ENCODE data around the gene CLDN14. TPM values are rescaled to one million over a fixed set of nuclear protein-coding genes. Genes with fewer than 3 reads are reported as not detected.

Gene CLDN14
- total RNA-seq, 1 experiment from 2014 or later, result not detected

DNA sequence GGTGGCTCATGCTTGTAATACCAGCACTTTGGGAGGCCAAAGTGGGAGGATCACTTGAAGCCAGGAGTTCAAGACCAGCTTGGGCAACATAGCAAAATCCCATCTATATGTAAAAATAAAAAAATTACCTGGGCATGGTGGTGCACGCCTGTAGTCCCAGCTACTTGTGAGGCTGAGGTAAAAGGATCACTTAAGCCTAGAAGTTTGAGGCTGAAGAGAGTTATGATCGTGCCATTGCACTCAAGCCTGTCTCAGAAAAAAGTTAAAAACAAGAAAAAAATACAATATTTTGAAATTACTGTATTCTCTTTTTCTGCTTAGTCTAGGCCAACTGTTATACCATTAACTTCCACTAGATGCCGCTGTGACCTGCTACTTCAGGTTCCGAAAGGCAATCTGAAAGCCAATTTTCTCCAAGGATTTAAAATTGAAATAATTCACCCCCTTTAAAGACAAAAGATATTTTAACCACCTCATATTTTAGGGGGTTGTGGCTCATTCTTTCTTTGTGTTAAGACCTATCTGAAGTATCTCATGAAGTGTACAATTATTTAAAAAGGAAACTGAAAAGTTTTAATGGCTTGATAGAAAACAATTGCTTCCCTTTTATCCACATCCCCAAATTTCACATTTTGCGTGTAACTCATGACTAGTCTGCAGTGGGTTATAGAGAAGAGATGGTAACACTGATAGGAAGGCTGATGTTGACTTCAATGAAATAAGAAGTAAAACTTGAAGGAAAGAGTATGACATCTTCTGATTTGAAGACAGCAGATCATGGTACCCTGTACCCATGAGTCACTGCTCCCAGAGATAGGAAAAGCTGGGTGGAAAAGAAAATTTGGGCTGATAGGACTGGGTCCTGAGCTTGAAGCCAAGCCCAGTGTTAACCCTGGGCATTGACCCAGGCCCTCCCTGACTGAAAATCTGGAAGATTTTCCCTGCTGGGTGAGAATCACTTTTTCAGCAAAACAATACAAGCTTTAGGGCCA, 24.4 kb upstream of the CLDN14 start:
- in situ Hi-C loops (cut with HindIII; ENCODE audit: low pct_unique_long_range_greater_than_20kb, low sequenced_read_pairs), result no loop called here
- DNase-seq (ENCODE audit: low read depth), result peak; percentile 25

DNA sequence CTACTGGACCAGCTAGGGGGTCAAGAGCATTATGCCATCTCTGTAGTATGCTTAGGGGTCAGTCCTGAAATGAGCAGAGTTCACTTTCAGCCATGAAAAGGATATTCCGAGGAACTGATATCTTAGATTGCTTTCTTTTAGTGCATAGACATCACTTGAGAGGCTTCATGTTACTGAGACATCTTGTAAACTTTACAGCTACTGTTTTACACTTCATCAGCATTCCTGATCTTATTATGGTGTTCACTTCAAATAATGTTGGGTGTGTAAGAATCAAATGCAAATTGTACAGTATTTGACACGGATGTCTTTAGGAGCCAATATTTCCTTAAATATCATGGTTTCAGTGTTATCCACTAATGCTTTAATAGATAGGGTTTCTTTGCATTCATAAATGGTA, 22.4 kb upstream of the CLDN14 start:
- in situ Hi-C loops (cut with HindIII; ENCODE audit: low pct_unique_long_range_greater_than_20kb, low sequenced_read_pairs), result no loop called here
- no peak for DNase-seq (ENCODE audit: low read depth)

DNA sequence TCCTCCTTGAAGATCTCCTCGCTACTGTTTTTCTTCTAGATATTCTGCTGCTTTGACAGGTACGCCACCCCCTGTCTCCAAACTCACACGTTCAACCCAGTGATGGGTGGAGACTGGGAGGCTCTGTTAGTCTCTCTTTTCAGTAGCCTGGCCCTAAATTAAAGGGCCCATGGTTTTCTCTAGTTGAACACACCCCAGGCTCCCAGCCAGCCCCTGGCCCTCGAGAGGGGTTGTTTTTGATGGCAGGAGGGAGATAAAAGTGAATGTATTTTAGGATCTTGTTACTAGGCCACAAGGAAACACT, 21.6 kb upstream of the CLDN14 start:
- DNase-seq (ENCODE audit: low read depth), result no peak
- in situ Hi-C loops (cut with HindIII; ENCODE audit: low pct_unique_long_range_greater_than_20kb, low sequenced_read_pairs), result no loop called here

DNA sequence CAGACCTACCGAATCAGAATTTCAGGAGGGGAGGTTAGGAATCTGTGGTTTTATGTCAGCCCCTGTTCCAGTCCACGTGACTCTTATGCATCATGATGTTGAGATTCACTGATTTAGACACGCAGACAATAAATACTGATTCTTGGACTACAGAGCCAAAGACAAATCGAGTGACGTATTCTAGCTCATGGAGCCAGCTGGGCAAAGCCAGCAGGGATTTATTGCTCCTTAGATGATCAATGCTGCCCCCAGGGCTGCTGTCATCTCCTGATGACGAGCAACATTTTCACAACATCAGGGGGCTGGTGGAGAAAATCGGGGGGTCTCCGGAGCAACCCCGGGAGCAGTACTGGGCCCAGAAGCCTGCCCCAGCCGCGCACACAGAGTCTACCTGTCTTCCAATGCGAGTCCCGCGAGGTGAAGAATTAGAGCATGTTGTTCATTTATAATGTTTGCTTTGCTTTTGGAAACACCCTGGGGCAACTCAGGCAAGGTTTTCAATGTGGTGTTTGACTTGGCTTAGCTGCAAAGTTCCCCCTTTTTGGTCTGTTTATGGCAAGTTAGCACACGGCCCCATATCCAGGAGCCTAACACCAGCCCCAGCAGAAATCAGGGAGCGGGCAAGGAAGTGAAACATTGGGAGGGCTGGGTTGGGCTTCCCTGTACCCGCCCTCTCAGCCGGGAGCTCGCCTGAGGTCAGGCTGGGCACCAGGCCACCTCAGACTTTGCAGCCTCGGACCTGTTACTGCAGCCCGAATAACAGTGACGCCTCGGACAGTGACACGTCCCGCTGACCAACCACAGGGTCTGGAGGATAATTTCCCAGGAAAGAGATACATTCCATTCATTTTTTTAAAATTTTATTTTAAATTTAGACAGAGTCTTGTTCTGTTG, 19.9 kb upstream of the CLDN14 start:
- in situ Hi-C loops (cut with HindIII; ENCODE audit: low pct_unique_long_range_greater_than_20kb, low sequenced_read_pairs), result no loop called here

DNA sequence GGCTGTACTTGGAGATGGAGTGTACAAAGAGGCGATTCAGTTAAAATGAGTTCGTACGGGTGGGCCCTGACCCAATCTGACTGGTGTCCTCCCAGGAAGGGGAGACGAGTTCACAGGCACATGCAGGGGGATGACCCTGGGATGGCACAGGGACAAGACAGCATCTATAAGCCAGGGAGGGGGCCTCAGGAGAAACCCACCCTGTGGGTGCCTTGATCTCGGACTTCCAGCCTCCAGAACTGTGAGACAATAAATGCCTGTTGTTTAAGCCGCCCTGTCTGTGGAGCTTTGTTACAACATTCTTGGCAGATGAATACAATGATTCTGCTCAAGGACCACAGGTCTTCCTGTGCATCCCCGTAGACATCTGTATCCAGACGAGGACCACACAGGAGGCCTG, 14.6 kb upstream of the CLDN14 start:
- DNase-seq (ENCODE audit: low read depth), result no peak
- in situ Hi-C loops (cut with HindIII; ENCODE audit: low pct_unique_long_range_greater_than_20kb, low sequenced_read_pairs), result no loop called here

More for the DNA sequence above, 19.9 kb upstream of the CLDN14 start:
- DNase-seq (ENCODE audit: low read depth), result no peak

DNA sequence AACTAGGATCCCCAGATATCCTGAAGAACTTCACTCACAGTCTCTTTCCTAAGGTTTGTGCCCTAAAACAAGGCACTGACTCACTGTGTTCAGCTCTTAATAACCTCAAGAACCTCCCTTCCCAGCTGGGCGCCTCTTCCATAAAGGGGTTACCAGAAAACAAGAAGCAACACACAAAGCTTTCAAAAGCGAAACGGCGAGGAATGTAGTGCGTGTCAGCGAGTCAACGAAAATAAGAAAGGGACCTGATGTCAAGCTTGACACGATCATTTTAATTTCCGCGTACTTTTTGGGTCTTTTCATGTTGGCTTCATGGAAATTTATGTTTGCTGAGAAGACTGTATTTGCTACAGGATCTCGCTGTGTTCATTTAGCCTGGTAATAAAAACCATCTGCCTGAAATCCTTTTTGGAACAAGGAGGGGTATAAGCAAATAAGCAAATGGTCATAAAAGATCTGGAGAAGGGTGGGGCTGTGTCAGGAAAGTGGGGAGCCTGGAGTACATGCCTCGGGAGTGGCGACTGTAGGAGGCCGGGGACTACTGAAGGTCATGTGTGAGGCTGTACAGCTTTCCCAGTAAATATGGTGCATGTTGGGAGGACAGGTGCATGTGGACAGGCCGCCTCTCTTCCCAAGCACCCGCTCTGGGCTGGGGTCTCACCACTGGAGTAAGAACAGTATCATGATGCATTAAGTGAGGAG, 11.4 kb upstream of the CLDN14 start:
- in situ Hi-C loops (cut with HindIII; ENCODE audit: low pct_unique_long_range_greater_than_20kb, low sequenced_read_pairs), result no loop called here

DNA sequence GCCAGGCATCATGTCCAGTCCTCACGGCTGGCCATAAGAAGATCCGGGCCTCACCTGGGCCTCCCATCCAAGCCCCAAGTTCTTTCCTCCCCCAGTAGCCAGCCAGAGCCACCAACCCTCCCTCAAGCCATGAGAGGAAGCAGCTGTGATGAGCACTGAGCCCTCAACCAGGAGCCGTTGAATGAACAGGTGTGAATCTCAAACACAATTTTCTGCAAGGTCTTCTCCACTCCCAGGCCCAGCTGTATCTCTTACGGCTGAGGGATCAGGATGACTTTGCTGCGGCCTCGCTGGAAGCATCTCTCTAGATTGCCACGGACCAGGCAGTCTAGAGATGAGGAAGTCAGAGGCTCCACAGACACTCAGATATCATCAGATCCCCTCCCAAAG, 9.8 kb upstream of the CLDN14 start:
- in situ Hi-C loops (cut with HindIII; ENCODE audit: low pct_unique_long_range_greater_than_20kb, low sequenced_read_pairs), result no loop called here
- DNase-seq (ENCODE audit: low read depth), result no peak

More for the DNA sequence above, 11.4 kb upstream of the CLDN14 start:
- DNase-seq (ENCODE audit: low read depth), result no peak

DNA sequence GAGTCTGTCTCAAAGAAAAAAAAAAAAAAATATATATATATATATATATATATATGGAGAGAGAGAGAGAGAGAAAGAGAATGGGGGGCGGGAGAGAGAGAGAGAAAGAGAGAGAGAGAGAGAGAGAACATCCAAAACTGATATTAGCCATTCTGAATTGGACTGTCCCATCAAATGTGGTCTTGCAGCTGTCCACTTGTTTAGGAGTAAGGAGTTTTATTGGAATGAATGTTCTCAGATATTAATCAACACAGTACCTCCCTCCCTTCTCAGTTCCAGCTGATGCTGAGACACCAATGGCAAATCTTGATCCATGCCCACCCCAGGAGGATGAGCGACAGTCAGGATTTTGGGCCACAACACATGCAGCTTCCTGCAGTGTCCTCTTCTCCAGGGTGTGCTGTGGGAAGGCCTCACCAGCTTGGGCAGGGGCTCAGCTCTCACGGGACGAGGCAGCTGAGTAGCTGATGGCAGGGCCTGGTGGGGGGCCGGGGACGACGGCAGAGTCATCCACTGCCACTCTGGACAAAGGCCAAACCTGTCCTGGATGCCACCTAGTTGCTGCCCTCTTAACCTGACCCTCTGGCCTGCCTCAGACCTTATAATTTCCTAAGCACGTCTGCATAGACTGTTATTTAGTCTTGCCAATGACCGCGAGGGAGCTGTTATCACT, 9.3 kb upstream of the CLDN14 start:
- in situ Hi-C loops (cut with HindIII; ENCODE audit: low pct_unique_long_range_greater_than_20kb, low sequenced_read_pairs), result no loop called here
- DNase-seq (ENCODE audit: low read depth), result no peak

DNA sequence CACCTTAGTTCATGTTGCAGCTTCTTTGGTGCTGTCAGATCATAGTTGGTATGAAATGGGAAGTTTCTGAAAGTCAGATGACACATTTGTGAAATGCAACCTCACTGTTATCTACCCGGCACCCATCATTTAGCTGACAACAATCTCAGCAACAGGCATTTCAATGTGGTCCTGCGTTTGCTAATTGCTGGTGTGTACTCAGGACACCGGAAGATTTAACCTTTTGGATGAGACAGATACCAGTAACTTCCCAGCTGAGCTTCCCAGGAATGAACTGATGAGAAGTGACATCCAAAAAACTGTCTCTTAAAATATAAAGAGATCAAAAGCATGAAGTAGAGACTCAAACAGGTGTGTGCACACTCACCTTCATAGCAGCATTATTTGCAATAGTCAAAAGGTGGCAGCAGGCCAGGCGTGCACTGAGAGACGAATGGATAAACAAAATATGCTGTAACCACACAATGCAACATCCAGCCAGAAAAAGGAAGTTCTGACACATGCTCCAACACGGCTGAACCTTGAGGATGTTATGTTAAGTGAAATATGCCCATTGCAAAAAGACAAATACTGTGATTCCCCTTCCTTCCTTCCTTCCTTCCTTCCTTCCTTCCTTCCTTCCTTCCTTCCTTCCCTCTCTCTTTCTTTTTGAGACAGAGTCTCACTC, 7.9 kb upstream of the CLDN14 start:
- DNase-seq (ENCODE audit: low read depth), result no peak
- in situ Hi-C loops (cut with HindIII; ENCODE audit: low pct_unique_long_range_greater_than_20kb, low sequenced_read_pairs), result no loop called here

DNA sequence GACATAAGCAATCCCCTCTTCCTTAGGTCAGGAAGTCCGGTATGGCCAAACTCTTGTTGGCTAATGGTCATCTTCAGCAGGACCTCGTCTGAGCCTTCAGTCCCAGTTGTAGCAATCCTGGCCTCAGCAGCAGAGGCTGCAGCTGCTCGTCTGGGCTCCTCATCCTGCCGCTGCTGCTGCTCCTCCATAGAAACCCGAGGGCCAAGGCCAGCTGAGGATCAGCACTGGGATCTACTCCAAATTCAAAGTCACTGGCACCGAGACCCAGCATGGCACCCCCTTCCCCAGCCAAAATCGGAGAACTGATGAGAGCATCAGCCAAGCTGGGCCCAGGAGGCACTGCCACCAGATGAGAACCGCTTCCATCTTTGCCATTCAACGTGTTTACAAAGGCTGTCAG, 6.3 kb upstream of the CLDN14 start:
- no peak for DNase-seq (ENCODE audit: low read depth)
- in situ Hi-C loops (cut with HindIII; ENCODE audit: low pct_unique_long_range_greater_than_20kb, low sequenced_read_pairs), result no loop called here

DNA sequence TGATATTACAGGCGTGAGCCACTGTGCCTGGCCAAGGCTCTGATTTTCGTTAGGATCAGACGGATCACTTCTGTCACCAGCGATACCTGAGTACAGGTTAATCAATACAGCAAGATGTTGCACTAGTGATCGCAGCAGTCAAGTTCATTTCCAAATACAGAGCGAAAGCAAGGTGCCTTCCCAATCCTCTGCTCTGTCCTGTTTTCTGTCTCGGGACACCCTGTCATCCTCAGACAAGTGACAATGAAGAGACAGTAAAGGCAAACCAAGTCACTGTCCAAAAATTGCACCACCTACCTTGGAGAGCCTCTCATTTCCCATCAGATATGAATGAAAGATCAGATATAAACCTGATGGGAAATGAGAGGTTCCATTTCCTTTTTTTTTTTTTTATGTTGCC, 5.6 kb upstream of the CLDN14 start:
- DNase-seq (ENCODE audit: low read depth), result no peak
- in situ Hi-C loops (cut with HindIII; ENCODE audit: low pct_unique_long_range_greater_than_20kb, low sequenced_read_pairs), result no loop called here

DNA sequence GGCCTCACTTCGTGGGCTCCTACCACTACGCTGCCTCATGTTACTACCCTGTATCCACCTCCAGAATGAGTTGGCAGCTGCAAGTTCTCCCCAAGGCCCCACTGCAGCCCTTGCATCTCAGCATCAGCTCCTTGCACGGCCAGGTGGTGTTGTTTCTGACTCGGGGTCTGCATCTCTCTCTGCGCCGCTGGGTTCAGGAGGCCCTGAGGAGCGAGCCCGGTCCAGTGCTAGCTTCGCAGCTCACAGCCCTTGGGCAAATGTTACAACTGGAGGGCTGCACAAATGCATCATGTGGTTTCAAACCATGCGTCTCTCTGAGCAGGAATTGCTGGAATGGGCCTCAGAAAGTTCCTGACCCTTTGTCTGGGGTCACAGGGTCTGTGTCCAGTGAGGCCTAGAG, 3.2 kb upstream of the CLDN14 start:
- DNase-seq (ENCODE audit: low read depth), result no peak
- in situ Hi-C loops (cut with HindIII; ENCODE audit: low pct_unique_long_range_greater_than_20kb, low sequenced_read_pairs), result no loop called here

DNA sequence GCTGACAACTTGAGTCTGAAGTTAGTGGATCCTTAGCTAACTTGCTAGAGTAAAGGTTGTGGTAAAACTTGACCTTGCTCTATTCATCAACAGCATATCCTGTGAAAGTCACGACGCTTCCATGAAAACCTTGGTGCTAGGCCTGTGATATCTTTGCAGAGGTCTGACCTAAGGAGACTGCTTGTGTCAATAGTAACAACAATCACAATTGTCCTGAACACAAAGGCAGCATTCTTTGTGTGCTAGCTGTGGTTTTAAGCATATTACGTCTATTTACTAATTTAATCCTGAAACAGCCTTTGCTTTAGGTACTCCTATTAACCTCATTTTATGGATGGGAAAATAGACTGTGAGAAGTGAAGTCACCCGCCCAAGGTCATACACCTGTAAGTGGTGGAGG, 2.8 kb upstream of the CLDN14 start:
- in situ Hi-C loops (cut with HindIII; ENCODE audit: low pct_unique_long_range_greater_than_20kb, low sequenced_read_pairs), result no loop called here
- DNase-seq (ENCODE audit: low read depth), result no peak

DNA sequence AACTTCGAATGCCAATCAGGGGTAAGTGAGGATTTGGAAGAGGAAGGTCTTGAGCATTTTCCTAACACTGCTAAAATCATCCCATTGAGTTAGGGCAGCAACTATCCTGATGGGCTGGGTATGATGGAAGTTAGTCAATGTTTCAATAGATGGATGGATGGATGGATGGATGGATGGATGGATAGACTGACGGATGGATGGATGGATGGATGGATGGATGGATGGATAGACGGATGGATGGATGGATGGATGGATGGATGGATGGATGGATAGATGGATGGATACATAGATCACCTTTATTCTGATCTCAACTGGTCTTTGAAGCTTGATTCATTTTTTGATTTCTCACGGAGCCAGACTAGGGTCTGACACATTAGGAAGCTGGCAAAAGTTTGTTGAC, 2.3 kb upstream of the CLDN14 start:
- in situ Hi-C loops (cut with HindIII; ENCODE audit: low pct_unique_long_range_greater_than_20kb, low sequenced_read_pairs), result no loop called here

DNA sequence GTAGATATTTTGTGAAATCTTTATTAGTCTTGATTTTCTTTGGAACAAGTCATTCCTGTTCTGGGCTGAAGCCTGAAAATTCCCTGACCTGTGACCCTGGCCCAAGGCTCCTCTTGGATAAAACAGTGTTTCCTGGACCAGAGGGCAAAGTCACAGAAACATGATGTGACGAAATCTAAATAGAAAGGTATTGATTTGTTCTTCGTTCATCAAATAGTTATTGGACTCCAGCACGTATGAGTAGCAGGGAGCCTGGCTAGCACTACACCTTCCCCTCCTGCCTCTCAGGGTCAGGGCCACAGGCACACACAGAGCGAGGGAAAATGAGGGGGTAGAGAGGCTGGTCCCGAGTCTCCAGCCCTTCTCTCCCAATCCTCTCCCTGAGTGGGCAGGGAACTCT, 1.7 kb upstream of the CLDN14 start:
- in situ Hi-C loops (cut with HindIII; ENCODE audit: low pct_unique_long_range_greater_than_20kb, low sequenced_read_pairs), result no loop called here
- no peak for DNase-seq (ENCODE audit: low read depth)

More for the DNA sequence above, 2.3 kb upstream of the CLDN14 start:
- DNase-seq (ENCODE audit: low read depth), result no peak

DNA sequence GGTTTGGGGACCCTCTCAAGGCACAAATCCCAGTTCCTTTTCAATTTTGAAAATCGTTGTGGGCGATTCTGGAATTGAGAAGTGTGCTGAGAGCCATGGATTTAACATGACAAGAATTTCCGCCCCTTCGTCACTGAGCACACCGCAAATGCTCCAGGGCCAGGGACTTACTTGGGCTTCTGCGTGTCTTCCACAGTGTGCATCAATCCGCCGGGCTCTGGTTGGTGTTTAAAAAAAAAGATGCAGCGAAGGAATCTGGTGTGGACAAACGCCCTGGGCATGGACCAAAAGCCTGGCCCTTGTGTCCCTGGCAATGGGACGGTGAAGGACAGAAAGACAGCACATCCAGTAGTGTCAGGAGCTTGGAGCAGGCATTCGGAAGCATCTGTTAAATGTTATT, 696 bp upstream of the CLDN14 start:
- no peak for DNase-seq (ENCODE audit: low read depth)
- in situ Hi-C loops (cut with HindIII; ENCODE audit: low pct_unique_long_range_greater_than_20kb, low sequenced_read_pairs), result no loop called here

DNA sequence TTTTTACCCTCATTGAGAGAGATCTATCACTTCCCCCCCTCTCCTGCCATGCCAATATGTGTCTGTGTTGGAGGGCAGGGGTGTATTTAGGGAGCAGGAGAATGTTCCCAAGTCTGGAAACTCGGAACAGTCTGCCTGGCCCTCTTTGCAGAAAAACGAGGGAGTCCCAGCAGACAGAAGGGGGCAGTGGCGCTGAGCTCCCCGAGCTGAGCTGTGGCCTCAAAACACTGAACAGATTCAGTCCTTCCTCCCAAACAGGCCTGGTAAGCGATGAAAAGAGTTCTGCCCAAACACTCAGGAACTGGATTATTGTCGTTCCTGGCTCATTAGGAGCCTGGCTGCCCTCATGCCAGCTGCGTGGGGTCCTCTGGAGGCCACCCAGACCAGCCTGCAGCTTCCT, 981 bp downstream of the CLDN14 start:
- DNase-seq (ENCODE audit: low read depth), result no peak
- in situ Hi-C loops (cut with HindIII; ENCODE audit: low pct_unique_long_range_greater_than_20kb, low sequenced_read_pairs), result no loop called here

DNA sequence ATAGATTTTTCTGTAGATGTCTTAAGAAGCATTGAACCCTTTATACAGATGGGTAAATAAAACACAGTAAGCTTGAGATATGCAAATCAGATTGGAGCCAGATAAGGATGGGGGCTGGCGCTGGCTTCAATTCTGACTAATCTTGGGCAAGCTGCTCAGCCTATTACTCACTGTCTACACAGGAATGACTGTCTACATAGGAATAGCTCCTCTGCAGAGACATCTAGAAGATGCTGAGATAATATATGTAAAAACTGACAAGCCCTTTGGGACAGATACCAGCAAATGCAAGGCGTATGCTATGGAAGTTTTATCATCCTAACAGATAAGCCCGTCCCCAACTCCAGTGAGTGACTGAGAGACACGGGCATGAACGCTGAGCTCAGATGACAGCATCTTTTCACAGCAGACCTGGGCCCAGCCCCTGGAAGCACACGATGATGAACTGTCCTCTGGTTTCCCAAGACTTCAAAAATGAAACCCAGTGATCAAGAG, 1.7 kb downstream of the CLDN14 start:
- peak; percentile 44 for DNase-seq (ENCODE audit: low read depth)
- in situ Hi-C loops (cut with HindIII; ENCODE audit: low pct_unique_long_range_greater_than_20kb, low sequenced_read_pairs), result no loop called here

All from Caki2 (cell line).